Vagina (tissue), 2 donors: Measurements from ENCODE around the gene NPC1.

Experiments used
- POLR2A ChIP-seq, 2 donors: fragments of 450-650 bp; IDR thresholded peaks; one replicate each; pipeline ENCODE4 v1.6.1; 2017; ENCODE audit warnings: antibody characterized with exemption in 2 of 2, mild to moderate bottlenecking in 2 of 2, moderate library complexity in 2 of 2
- POLR2AphosphoS5 ChIP-seq, 2 donors: sonication (generic); formaldehyde crosslinking; IDR thresholded peaks; one replicate each; pipeline ENCODE4 v1.9.0; 2017; ENCODE audit warnings: antibody characterized with exemption in 2 of 2, mild to moderate bottlenecking in 2 of 2, low read depth in 1 of 2; ENCODE audit not compliant: insufficient read depth in 1 of 2
- TF ChIP-seq, protein P1 (sequence below), 3 experiments: fragments of 450-650 bp in 2 of 3; fragments of 200-600 bp in 1 of 3; sonication (generic) in 1 of 3; IDR thresholded peaks; one replicate each; pipeline ENCODE4 v1.5.1; 2017 to 2019; ENCODE audit warnings: antibody characterized with exemption in 3 of 3, mild to moderate bottlenecking in 2 of 3, moderate library complexity in 2 of 3

DNA sequence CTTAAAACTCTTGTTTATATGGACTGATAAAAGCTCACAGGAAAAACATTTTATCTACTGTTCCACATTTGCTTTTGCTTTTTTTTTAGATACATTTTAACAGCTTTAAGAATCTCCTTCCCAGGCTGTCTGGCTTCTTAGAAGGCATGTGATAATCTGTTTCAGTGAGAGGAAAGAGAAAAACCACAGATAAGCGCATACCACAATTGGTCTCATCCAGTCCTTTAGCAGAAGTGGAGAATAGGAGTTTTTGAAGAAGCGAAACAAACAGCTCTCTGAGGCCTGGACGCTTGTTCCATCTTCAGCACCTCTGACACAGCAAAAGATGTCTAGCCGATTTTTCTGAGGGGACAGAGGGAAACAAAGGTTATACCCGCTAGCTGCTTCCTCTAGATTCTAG, 45.4 kb downstream of the NPC1 start:
- TF ChIP-seq POLR2A (IDR thresholded peaks at IDR 0.05) = no peak
- TF ChIP-seq, protein P1, sequence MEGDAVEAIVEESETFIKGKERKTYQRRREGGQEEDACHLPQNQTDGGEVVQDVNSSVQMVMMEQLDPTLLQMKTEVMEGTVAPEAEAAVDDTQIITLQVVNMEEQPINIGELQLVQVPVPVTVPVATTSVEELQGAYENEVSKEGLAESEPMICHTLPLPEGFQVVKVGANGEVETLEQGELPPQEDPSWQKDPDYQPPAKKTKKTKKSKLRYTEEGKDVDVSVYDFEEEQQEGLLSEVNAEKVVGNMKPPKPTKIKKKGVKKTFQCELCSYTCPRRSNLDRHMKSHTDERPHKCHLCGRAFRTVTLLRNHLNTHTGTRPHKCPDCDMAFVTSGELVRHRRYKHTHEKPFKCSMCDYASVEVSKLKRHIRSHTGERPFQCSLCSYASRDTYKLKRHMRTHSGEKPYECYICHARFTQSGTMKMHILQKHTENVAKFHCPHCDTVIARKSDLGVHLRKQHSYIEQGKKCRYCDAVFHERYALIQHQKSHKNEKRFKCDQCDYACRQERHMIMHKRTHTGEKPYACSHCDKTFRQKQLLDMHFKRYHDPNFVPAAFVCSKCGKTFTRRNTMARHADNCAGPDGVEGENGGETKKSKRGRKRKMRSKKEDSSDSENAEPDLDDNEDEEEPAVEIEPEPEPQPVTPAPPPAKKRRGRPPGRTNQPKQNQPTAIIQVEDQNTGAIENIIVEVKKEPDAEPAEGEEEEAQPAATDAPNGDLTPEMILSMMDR (IDR thresholded peaks at IDR 0.05) = no peak
- no peak for TF ChIP-seq POLR2AphosphoS5 (IDR thresholded peaks at IDR 0.05; ENCODE audit: insufficient read depth in 1 of 2, low read depth in 1 of 2)
